Fibroblast of lung (primary cell): ENCODE data around the gene YES1. TPM values are rescaled to one million over a fixed set of nuclear protein-coding genes. Genes with fewer than 3 reads are reported as not detected.
A peak's percentile ranks its signal among the peaks of the same experiment; 100 is the strongest.

Experiments used
- DNase-seq, 2 donors: peaks; one replicate each; pipeline versions ENCODE4 v3.0.0 to v3.0.0-alpha.2; 2010; ENCODE audit warnings: low read depth in 2 of 2
- H2AFZ ChIP-seq: 2 replicates; pipeline ENCODE4 v1.5.1; 2012; ENCODE audit warnings: low read length, control low read depth, inconsistent platforms
- H3K27ac ChIP-seq: 2 replicates; pipeline ENCODE4 v1.5.1; 2011; ENCODE audit warnings: low read length, control low read depth; ENCODE audit not compliant: insufficient read depth
- H3K27me3 ChIP-seq: 2 replicates; pipeline ENCODE4 v1.5.1; 2011; ENCODE audit warnings: mild to moderate bottlenecking, low read length; ENCODE audit not compliant: control insufficient read depth, insufficient read depth
- H3K36me3 ChIP-seq: 2 replicates; pipeline ENCODE4 v1.5.1; 2011; ENCODE audit warnings: low read length; ENCODE audit not compliant: control insufficient read depth, insufficient read depth
- H3K4me1 ChIP-seq: 2 replicates; pipeline ENCODE4 v1.5.1; 2011; ENCODE audit warnings: low read length; ENCODE audit not compliant: control insufficient read depth, insufficient read depth; ENCODE audit errors: extremely low read depth
- H3K4me2 ChIP-seq: 2 replicates; pipeline ENCODE4 v1.5.1; 2011; ENCODE audit warnings: low read length, control low read depth; ENCODE audit not compliant: insufficient read depth; ENCODE audit errors: extremely low read depth
- H3K4me3 ChIP-seq, 4 experiments: fragments of 200-600 bp in 1 of 4; sonication (generic) in 1 of 4; replicated peaks in 1 of 4; 2 replicates each; pipeline ENCODE4 v1.5.1; 2011 to 2016; ENCODE audit warnings: low read length in 4 of 4, low read depth in 3 of 4, mild to moderate bottlenecking in 3 of 4, control low read depth in 2 of 4, inconsistent platforms in 1 of 4, mixed read lengths in 1 of 4; ENCODE audit not compliant: insufficient read depth in 1 of 4; ENCODE audit errors: control extremely low read depth in 1 of 4
- H3K79me2 ChIP-seq: 2 replicates; pipeline ENCODE4 v1.5.1; 2012; ENCODE audit warnings: mild to moderate bottlenecking, low read length, inconsistent platforms; ENCODE audit not compliant: control insufficient read depth, insufficient read depth
- H3K9ac ChIP-seq: 2 replicates; pipeline ENCODE4 v1.5.1; 2011; ENCODE audit warnings: mild to moderate bottlenecking, low read length, control low read depth; ENCODE audit not compliant: insufficient read depth
- H3K9me3 ChIP-seq: 2 replicates; pipeline ENCODE4 v1.5.1; 2012; ENCODE audit warnings: low read depth, low read length; ENCODE audit not compliant: control insufficient read depth, insufficient read depth
- H4K20me1 ChIP-seq: 2 replicates; pipeline ENCODE4 v1.5.1; 2011; ENCODE audit warnings: low read length; ENCODE audit not compliant: control insufficient read depth, insufficient read depth; ENCODE audit errors: extremely low read depth
- CTCF ChIP-seq, 2 donors: IDR thresholded peaks in 1 of 2; conservative IDR thresholded peaks in 1 of 2; 1 replicate in 1 of 2; 2 replicates in 1 of 2; pipeline ENCODE4 v1.5.1; 2011 to 2012; ENCODE audit warnings: low read length in 2 of 2, control low read depth in 1 of 2, inconsistent platforms in 1 of 2, low read depth in 1 of 2, mild to moderate bottlenecking in 1 of 2
- EZH2 ChIP-seq: IDR thresholded peaks from 2 replicates; pipeline ENCODE4 v1.5.1; 2012; ENCODE audit warnings: low read length, control low read depth, mild to moderate bottlenecking; ENCODE audit errors: missing control alignments
- polyA plus RNA-seq, 2 donors: library from polyadenylated mRNA; depleted of rRNA in 1 of 2; stranded (reverse) in 1 of 2; unstranded in 1 of 2; fragments of >200 nt; gene quantifications; 2 replicates each; pipeline ENCODE4 v1.2.1, GENCODE V29; 2011 to 2012; ENCODE audit warnings: missing spikeins in 1 of 2
- total RNA-seq: library from RNA; depleted of rRNA; stranded (reverse); fragments of >200 nt; gene quantifications from 2 replicates; pipeline ENCODE4 v1.2.1, GENCODE V29; 2014

The YES1 gene
- total and polyA plus RNA-seq, 2 donors (not counting 1 experiment from before 2014, with no cell fraction given), result 26.6 to 49.5 TPM

- H3K36me3 ChIP-seq, result peaks cover 15% of the 10 kb centered on the region
- H3K9me3 ChIP-seq, result no peaks in the 10 kb centered on the region
- no peak overlapping the region for H3K4me2 ChIP-seq
- H3K79me2 ChIP-seq, result no peaks in the 10 kb centered on the region
- H3K27me3 ChIP-seq, result no peaks in the 10 kb centered on the region
- H4K20me1 ChIP-seq, result no peaks in the 10 kb centered on the region
- H3K4me1 ChIP-seq, result no peaks in the 10 kb centered on the region
- no peak overlapping the region for H3K4me3 ChIP-seq
- no peak overlapping the region for H3K27ac ChIP-seq
- H3K9ac ChIP-seq, result no peak overlapping the region
- H2AFZ ChIP-seq, result no peak overlapping the region
- TF ChIP-seq CTCF (conservative IDR thresholded peaks at IDR 0.05 in 1 of 2, IDR thresholded peaks at IDR 0.05 in 1 of 2; ENCODE audit: low read depth in 1 of 2, low read length in 2 of 2), result no peak
- no peak for TF ChIP-seq EZH2
- no peak for DNase-seq
Observed at GRCh38 chr18:678482-679182, 133.4 kb downstream of the YES1 start.

GRCh38 chr18:677951-678381 lies 134.1 kb downstream of the YES1 start:
- Histone ChIP-seq H3K9me3 (no peaks in the 10 kb centered on the region), H3K4me2 (no peak overlapping the region), H3K27ac (no peak overlapping the region), H3K4me3 (no peak overlapping the region), H3K9ac (no peak overlapping the region), H3K36me3 (peaks cover 15% of the 10 kb centered on the region), H3K79me2 (no peaks in the 10 kb centered on the region), H4K20me1 (no peaks in the 10 kb centered on the region), H2AFZ (no peak overlapping the region), H3K4me1 (no peaks in the 10 kb centered on the region), H3K27me3 (no peaks in the 10 kb centered on the region)
- TF ChIP-seq CTCF (conservative IDR thresholded peaks at IDR 0.05 in 1 of 2, IDR thresholded peaks at IDR 0.05 in 1 of 2; ENCODE audit: low read depth in 1 of 2, low read length in 2 of 2) (no peak), EZH2 (no peak)
- peak in 1 of 2 donors; percentile 64 for DNase-seq

- peaks cover 20% of the 10 kb centered on the region for H3K36me3 ChIP-seq
- TF ChIP-seq CTCF (conservative IDR thresholded peaks at IDR 0.05 in 1 of 2, IDR thresholded peaks at IDR 0.05 in 1 of 2; ENCODE audit: low read depth in 1 of 2, low read length in 2 of 2) (no peak), EZH2 (no peak)
- no peak overlapping the region for H3K4me3 ChIP-seq
Observed at GRCh38 chr18:677145-677544, 134.9 kb downstream of the YES1 start.

More at GRCh38 chr18:677145-677544, 134.9 kb downstream of the YES1 start:
- no peaks in the 10 kb centered on the region for H3K4me1 ChIP-seq
- H3K4me2 ChIP-seq, result no peak overlapping the region
- H3K9ac ChIP-seq, result no peak overlapping the region
- H4K20me1 ChIP-seq, result no peaks in the 10 kb centered on the region
- no peaks in the 10 kb centered on the region for H3K27me3 ChIP-seq
- no peaks in the 10 kb centered on the region for H3K9me3 ChIP-seq
- DNase-seq, result no peak
- no peak overlapping the region for H3K27ac ChIP-seq
- no peaks in the 10 kb centered on the region for H3K79me2 ChIP-seq
- no peak overlapping the region for H2AFZ ChIP-seq
